Psoas muscle (tissue), 8 donors: ENCODE data around the gene CLTC. TPM values are rescaled to one million over a fixed set of nuclear protein-coding genes. Genes with fewer than 3 reads are reported as not detected.

Experiments
- ATAC-seq, 4 donors: fragments of 200-7000 bp; cut with Tn5 transposase; one replicate each; pipeline ENCODE4 v1.9.1; 2020; ENCODE audit warnings: moderate library complexity in 3 of 4, mild to moderate bottlenecking in 2 of 4
- DNase-seq, 2 donors: peaks; one replicate each; pipeline ENCODE4 v3.0.0-alpha.2; 2020
- H3K27ac ChIP-seq: fragments of 200-600 bp; one replicate; pipeline ENCODE4 v1.8.0; 2022
- H3K27me3 ChIP-seq, 3 donors: fragments of 200-600 bp in 1 of 3; one replicate each; pipeline versions ENCODE4 v1.6.1 to v1.8.0; 2013 to 2022; ENCODE audit warnings: low read length in 2 of 3, mild to moderate bottlenecking in 2 of 3, moderate library complexity in 1 of 3; ENCODE audit not compliant: insufficient read depth in 3 of 3
- H3K36me3 ChIP-seq, 2 donors: fragments of 200-600 bp in 1 of 2; one replicate each; pipeline versions ENCODE4 v1.6.1 to v1.8.0; 2013 to 2022; ENCODE audit warnings: low read depth in 1 of 2, mild to moderate bottlenecking in 1 of 2, moderate library complexity in 1 of 2; ENCODE audit not compliant: insufficient read depth in 1 of 2
- H3K4me1 ChIP-seq: fragments of 200-600 bp; one replicate; pipeline ENCODE4 v1.8.0; 2022
- H3K4me3 ChIP-seq: fragments of 200-600 bp; one replicate; pipeline ENCODE4 v1.8.0; 2022; ENCODE audit warnings: mild to moderate bottlenecking
- H3K9me3 ChIP-seq: fragments of 200-600 bp; one replicate; pipeline ENCODE4 v1.8.0; 2022
- WGBS, 3 donors: extraction: QIAGEN DNeasy Blood & Tissue Kit; methylation state at CpG; one replicate each; pipeline versions ENCODE4 v1.1.6 to v1.1.7; 2013; 5-methylcytosine and 5-hydroxymethylcytosine counted together
- intact Hi-C, 2 donors: fragments of 100-400 bp; cut with DNase I; formaldehyde crosslinking; loops; one replicate each; pipeline versions ENCODE4 v1.11.0 to v1.14.2; 2022
- polyA plus RNA-seq, 3 donors: library from polyadenylated mRNA; stranded (reverse); fragments of 200-250 nt; gene quantifications; one replicate each; pipeline ENCODE4 v1.2.3, GENCODE V29; 2013
- total RNA-seq, 4 donors: library from RNA; stranded (reverse); fragmentation: NEBNext Ultra II Directional in 2 of 4; extraction: Animal tissue kit (Norgen Biotek cat#: 25700) in 2 of 4; gene quantifications; one replicate each; pipeline versions ENCODE4 v1.2.1 to v1.2.4, GENCODE V29; 2021 to 2023
- TF ChIP-seq, protein P1 (sequence below): fragments of 200-600 bp; IDR thresholded peaks from one replicate; pipeline ENCODE4 v1.8.0; 2022; ENCODE audit warnings: antibody characterized with exemption
- donor health status: healthy with polysubstance abuse.
- donor health status: DM: no; HTN: no; CAD: no; lungs with moderate emphysema.
- donor health status: Bipolar disorder and iron deficiency.
- donor health status: healthy.
- donor health status: DM: yes; HTN: yes; CAD: no.
- donor health status: DM: no; HTN: no; CAD: no.
- donor health status: DM: no; HTN: no; CAD: no.
- donor health status: DM: yes; HTN: yes; CAD: no.

CLTC gene
- total and polyA plus RNA-seq, 7 donors, result 61.4 to 156 (median 119) TPM

- no peak for DNase-seq
- intact Hi-C loops, result no loop called here
- peaks cover 0 to 3% of the 10 kb centered on the region in 2 donors for H3K36me3 ChIP-seq
- peaks cover 82% of the 10 kb centered on the region for H3K4me1 ChIP-seq
- H3K9me3 ChIP-seq, result no peaks in the 10 kb centered on the region
- no peak overlapping the region for H3K27ac ChIP-seq
- no peak overlapping the region for H3K4me3 ChIP-seq
- TF ChIP-seq, protein P1, sequence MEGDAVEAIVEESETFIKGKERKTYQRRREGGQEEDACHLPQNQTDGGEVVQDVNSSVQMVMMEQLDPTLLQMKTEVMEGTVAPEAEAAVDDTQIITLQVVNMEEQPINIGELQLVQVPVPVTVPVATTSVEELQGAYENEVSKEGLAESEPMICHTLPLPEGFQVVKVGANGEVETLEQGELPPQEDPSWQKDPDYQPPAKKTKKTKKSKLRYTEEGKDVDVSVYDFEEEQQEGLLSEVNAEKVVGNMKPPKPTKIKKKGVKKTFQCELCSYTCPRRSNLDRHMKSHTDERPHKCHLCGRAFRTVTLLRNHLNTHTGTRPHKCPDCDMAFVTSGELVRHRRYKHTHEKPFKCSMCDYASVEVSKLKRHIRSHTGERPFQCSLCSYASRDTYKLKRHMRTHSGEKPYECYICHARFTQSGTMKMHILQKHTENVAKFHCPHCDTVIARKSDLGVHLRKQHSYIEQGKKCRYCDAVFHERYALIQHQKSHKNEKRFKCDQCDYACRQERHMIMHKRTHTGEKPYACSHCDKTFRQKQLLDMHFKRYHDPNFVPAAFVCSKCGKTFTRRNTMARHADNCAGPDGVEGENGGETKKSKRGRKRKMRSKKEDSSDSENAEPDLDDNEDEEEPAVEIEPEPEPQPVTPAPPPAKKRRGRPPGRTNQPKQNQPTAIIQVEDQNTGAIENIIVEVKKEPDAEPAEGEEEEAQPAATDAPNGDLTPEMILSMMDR, result no peak
- no peak for ATAC-seq
- WGBS, 3 donors, result 95 to 100% (median 100%) methylated on average over 1 of the region's 1 CpG
- no peaks in the 10 kb centered on the region for H3K27me3 ChIP-seq
Observed at GRCh38 chr17:59631276-59631675, 11.6 kb downstream of the CLTC start.

DNA sequence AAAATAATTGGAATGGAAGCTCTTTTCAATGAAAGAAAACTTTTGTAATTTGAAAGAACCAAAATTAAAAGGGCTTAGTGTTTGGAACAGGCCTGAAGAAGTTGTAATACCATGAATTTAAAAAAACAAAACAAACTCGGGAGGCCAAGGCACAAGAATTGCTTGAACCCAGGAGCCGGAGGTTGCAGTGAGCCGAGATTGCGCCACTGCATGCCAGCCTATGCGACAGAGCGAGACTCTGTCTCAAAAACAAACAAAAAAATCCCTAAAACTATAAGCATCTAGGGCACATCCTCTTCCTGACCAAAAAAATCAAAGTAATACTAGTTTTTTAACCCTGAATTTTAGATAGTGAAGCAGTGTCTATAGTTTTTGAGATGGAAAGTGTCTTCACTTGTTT is 12.7 kb downstream of the CLTC start:
- 89 to 92% (median 92%) methylated on average over 6 of the region's 6 CpGs for WGBS, 3 donors
- intact Hi-C loops, result no loop called here
- Histone ChIP-seq H3K4me1 (peaks cover 73% of the 10 kb centered on the region), H3K27ac (no peak overlapping the region), H3K27me3 (no peaks in the 10 kb centered on the region), H3K4me3 (no peak overlapping the region), H3K9me3 (no peaks in the 10 kb centered on the region), H3K36me3 (peaks cover 0 to 3% of the 10 kb centered on the region in 2 donors)
- TF ChIP-seq, protein P1, result no peak
- DNase-seq (no peak), ATAC-seq (no peak)

GRCh38 chr17:59633658-59634359 is 14.1 kb downstream of the CLTC start:
- H3K36me3 ChIP-seq, result peaks cover 0 to 3% of the 10 kb centered on the region in 2 donors
- intact Hi-C loops, result no loop called here
- no peak for ATAC-seq
- no peak overlapping the region for H3K4me3 ChIP-seq
- H3K4me1 ChIP-seq, result peaks cover 63% of the 10 kb centered on the region
- no peaks in the 10 kb centered on the region for H3K9me3 ChIP-seq
- TF ChIP-seq, protein P1, result no peak
- DNase-seq, result no peak
- 82 to 86% (median 86%) methylated on average over 5 of the region's 5 CpGs for WGBS, 3 donors
- H3K27me3 ChIP-seq, result no peaks in the 10 kb centered on the region
- no peak overlapping the region for H3K27ac ChIP-seq

- H3K9me3 ChIP-seq, result no peaks in the 10 kb centered on the region
- WGBS, 3 donors, result 50 to 66% (median 51%) methylated on average over 3 of the region's 3 CpGs
- peak overlapping the region; percentile 4 for H3K27ac ChIP-seq
- TF ChIP-seq, protein P1, result no peak
- DNase-seq (no peak), ATAC-seq (no peak)
- no peak overlapping the region for H3K4me3 ChIP-seq
- peaks cover 0 to 3% of the 10 kb centered on the region in 2 donors for H3K36me3 ChIP-seq
- peaks cover 63% of the 10 kb centered on the region for H3K4me1 ChIP-seq
- intact Hi-C loops, result no loop called here
- H3K27me3 ChIP-seq, result no peaks in the 10 kb centered on the region
Observed at GRCh38 chr17:59634632-59635541, 15.2 kb downstream of the CLTC start.
